ENCODE results near the gene RALGDS.

- TF ChIP-seq, protein P1, sequence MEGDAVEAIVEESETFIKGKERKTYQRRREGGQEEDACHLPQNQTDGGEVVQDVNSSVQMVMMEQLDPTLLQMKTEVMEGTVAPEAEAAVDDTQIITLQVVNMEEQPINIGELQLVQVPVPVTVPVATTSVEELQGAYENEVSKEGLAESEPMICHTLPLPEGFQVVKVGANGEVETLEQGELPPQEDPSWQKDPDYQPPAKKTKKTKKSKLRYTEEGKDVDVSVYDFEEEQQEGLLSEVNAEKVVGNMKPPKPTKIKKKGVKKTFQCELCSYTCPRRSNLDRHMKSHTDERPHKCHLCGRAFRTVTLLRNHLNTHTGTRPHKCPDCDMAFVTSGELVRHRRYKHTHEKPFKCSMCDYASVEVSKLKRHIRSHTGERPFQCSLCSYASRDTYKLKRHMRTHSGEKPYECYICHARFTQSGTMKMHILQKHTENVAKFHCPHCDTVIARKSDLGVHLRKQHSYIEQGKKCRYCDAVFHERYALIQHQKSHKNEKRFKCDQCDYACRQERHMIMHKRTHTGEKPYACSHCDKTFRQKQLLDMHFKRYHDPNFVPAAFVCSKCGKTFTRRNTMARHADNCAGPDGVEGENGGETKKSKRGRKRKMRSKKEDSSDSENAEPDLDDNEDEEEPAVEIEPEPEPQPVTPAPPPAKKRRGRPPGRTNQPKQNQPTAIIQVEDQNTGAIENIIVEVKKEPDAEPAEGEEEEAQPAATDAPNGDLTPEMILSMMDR (conservative IDR thresholded peaks at IDR 0.05): no peak
- TF ChIP-seq EZH2 (IDR thresholded peaks at IDR 0.05; ENCODE audit: low read depth): no peak
Measured at GRCh38 chr9:133126697-133127339, 5.8 kb upstream of the RALGDS start.

Data from PC-9 (cell line).